OCI-LY7 (cell line): ENCODE results near the gene RAB37. TPM values are rescaled to one million over a fixed set of nuclear protein-coding genes. Genes with fewer than 3 reads are reported as not detected.

ENCODE experiments used
- BruUV-seq: library from RNA; stranded (reverse); fragments of 400-500 nt; replicated peaks from 2 replicates; lab custom pipeline; 2021; lab: Mats Ljungman, UMichigan
- CTCF ChIA-PET: fragments of 300-600 bp; sonication (Branson Sonifier 250); formaldehyde crosslinking; loops from one replicate; lab custom pipeline; 2022; ENCODE audit warnings: antibody characterized with exemption; ENCODE audit not compliant: unreplicated experiment; lab: Charles Lee
- POLR2A ChIA-PET: fragments of 300-600 bp; sonication (Branson Sonifier 250); formaldehyde crosslinking; loops from one replicate; lab custom pipeline; 2022; ENCODE audit warnings: antibody characterized with exemption; lab: Charles Lee
- DNase-seq: peaks from one replicate; pipeline ENCODE4 v3.0.0-alpha.2; 2015; ENCODE audit warnings: low spot score
- H2AFZ ChIP-seq: fragments of 200-600 bp; sonication (generic), shearing (Covaris generic); 2 replicates; pipeline ENCODE4 v1.6.1; 2014; ENCODE audit warnings: mild to moderate bottlenecking, antibody characterized with exemption, low read length, moderate library complexity
- H3K27ac ChIP-seq: fragments of 200-600 bp; sonication (generic); 2 replicates; pipeline ENCODE4 v1.5.1; 2014; ENCODE audit warnings: mixed run types, low read depth, mild to moderate bottlenecking, moderate library complexity, low read length, inconsistent platforms; ENCODE audit not compliant: poor library complexity, severe bottlenecking
- H3K36me3 ChIP-seq: fragments of 200-600 bp; sonication (generic); 2 replicates; pipeline ENCODE4 v1.6.1; 2014; ENCODE audit warnings: mild to moderate bottlenecking, antibody characterized with exemption, low read length, moderate library complexity, mixed read lengths; ENCODE audit not compliant: insufficient read depth
- H3K4me1 ChIP-seq: fragments of 200-600 bp; sonication (generic); 2 replicates; pipeline ENCODE4 v1.5.1; 2014; ENCODE audit warnings: mild to moderate bottlenecking, low read length; ENCODE audit not compliant: insufficient read depth, poor library complexity, severe bottlenecking
- H3K4me2 ChIP-seq: fragments of 200-600 bp; sonication (generic); 2 replicates; pipeline ENCODE4 v1.6.1; 2014; ENCODE audit warnings: mild to moderate bottlenecking, low read length
- H3K4me3 ChIP-seq: fragments of 200-600 bp; sonication (generic); 2 replicates; pipeline ENCODE4 v1.5.1; 2014; ENCODE audit warnings: mild to moderate bottlenecking, low read depth, low read length; ENCODE audit not compliant: poor library complexity, severe bottlenecking
- H3K79me2 ChIP-seq: fragments of 200-600 bp; sonication (generic); 2 replicates; pipeline ENCODE4 v1.6.1; 2016; ENCODE audit warnings: low read depth, mild to moderate bottlenecking, low read length, moderate library complexity, mixed read lengths; ENCODE audit not compliant: insufficient read depth
- H3K9me2 ChIP-seq: fragments of 200-600 bp; sonication (generic); 2 replicates; pipeline ENCODE4 v1.6.1; 2016; ENCODE audit warnings: mild to moderate bottlenecking, low read length, mixed read lengths; ENCODE audit not compliant: insufficient read depth
- H3K9me3 ChIP-seq: fragments of 200-600 bp; sonication (generic); 2 replicates; pipeline ENCODE4 v1.6.1; 2014; ENCODE audit warnings: mild to moderate bottlenecking, mixed run types, low read length, mixed read lengths
- H4K20me1 ChIP-seq: fragments of 200-600 bp; sonication (generic); 2 replicates; pipeline ENCODE4 v1.6.1; 2014; ENCODE audit warnings: mild to moderate bottlenecking, antibody characterized with exemption, low read length, moderate library complexity, mixed read lengths; ENCODE audit not compliant: insufficient read depth
- CTCF ChIP-seq: fragments of 200-600 bp; sonication (generic); conservative IDR thresholded peaks from 2 replicates; pipeline ENCODE4 v1.5.1; 2014; ENCODE audit warnings: mild to moderate bottlenecking, antibody characterized with exemption, low read length, moderate library complexity, mixed read lengths
- EZH2phosphoT487 ChIP-seq: fragments of 200-600 bp; sonication (generic); IDR thresholded peaks from 2 replicates; pipeline ENCODE4 v1.6.1; 2018; ENCODE audit warnings: low read depth, borderline replicate concordance, mild to moderate bottlenecking, mixed run types, antibody characterized with exemption, low read length, moderate library complexity, mixed read lengths
- intact Hi-C: fragments of 100-400 bp; cut with micrococcal nuclease; formaldehyde crosslinking; loops from one replicate; pipeline ENCODE4 v1.10.0; 2022; ENCODE audit not compliant: unreplicated experiment
- total RNA-seq, 2 experiments: library from RNA; depleted of rRNA in 1 of 2; stranded (reverse); fragments of >200 nt in 1 of 2; shearing (Covaris generic) in 1 of 2; gene quantifications; 2 replicates each; pipeline ENCODE4 v1.2.3, GENCODE V29; 2014 to 2022

Gene RAB37
- total RNA-seq, 2 experiments from 2014 or later = 6.3 to 12.7 TPM

DNA sequence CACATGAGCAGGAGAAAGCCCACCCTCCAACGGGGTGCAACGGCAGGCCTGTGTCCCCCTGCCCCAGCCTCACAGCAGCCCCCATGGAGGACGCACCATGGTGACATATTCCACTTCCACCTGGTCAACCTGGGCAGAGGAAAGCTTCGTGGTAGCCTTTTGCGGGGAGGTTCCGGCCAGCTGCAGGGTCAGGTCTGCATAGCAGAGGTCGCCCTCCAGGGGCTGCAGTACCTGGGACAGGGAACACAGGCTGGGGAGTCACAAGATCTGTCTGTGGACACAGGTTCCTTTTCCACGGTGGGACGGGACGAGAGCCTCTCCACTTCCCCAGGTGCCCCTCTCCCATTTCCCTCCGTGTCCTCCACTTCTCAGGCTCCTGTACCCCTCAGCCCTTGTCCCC lies 41.4 kb upstream of the RAB37 start:
- ChIA-PET CTCF (no interaction called here), POLR2A (no interaction called here)
- no peak overlapping the region for H3K27ac ChIP-seq
- H3K36me3 ChIP-seq = no peaks in the 10 kb centered on the region
- no TSS peak for BruUV-seq
- H3K79me2 ChIP-seq = no peaks in the 10 kb centered on the region
- no peaks in the 10 kb centered on the region for H3K9me2 ChIP-seq
- no peaks in the 10 kb centered on the region for H3K9me3 ChIP-seq
- no peak for DNase-seq
- H2AFZ ChIP-seq = no peak overlapping the region
- TF ChIP-seq EZH2phosphoT487 (no peak), CTCF (no peak)
- H3K4me3 ChIP-seq = no peak overlapping the region
- no peaks in the 10 kb centered on the region for H3K4me1 ChIP-seq
- H4K20me1 ChIP-seq = no peaks in the 10 kb centered on the region
- intact Hi-C loops = no loop called here
- no peak overlapping the region for H3K4me2 ChIP-seq

- intact Hi-C loops = no loop called here
- DNase-seq = no peak
- CTCF ChIA-PET = no interaction called here
Measured at GRCh38 chr17:74697515-74697914, 39.5 kb upstream of the RAB37 start.

More at GRCh38 chr17:74697515-74697914, 39.5 kb upstream of the RAB37 start:
- Histone ChIP-seq H3K4me1 (no peaks in the 10 kb centered on the region), H2AFZ (no peak overlapping the region), H3K9me2 (no peaks in the 10 kb centered on the region), H3K27ac (no peak overlapping the region), H3K9me3 (no peaks in the 10 kb centered on the region), H4K20me1 (no peaks in the 10 kb centered on the region), H3K36me3 (no peaks in the 10 kb centered on the region), H3K4me3 (no peak overlapping the region), H3K79me2 (no peaks in the 10 kb centered on the region), H3K4me2 (no peak overlapping the region)
- BruUV-seq = no TSS peak
- POLR2A ChIA-PET = interaction anchor here (0.5 to 0.6 kb wide), 2 partner anchors 156 to 210 kb away, joined by 3 read pairs; no protein-coding TSS in a partner anchor
- TF ChIP-seq CTCF (no peak), EZH2phosphoT487 (no peak)
